Osteocyte (in vitro differentiated cells): ENCODE measurements around the gene TMEM11. TPM values are rescaled to one million over a fixed set of nuclear protein-coding genes. Genes with fewer than 3 reads are reported as not detected.

Source experiments
- DNase-seq: peaks from one replicate; pipeline ENCODE4 v3.0.0; 2021; ENCODE audit warnings: mixed read lengths; ENCODE audit not compliant: unreplicated experiment; ENCODE audit errors: extremely low spot score
- H3K27ac Mint-ChIP-seq: one replicate; pipeline ENCODE4 v1.8.0; 2021; ENCODE audit warnings: mild to moderate bottlenecking, mixed read lengths; ENCODE audit not compliant: unreplicated experiment
- H3K27me3 Mint-ChIP-seq: one replicate; pipeline ENCODE4 v1.8.0; 2021; ENCODE audit warnings: mixed read lengths; ENCODE audit not compliant: unreplicated experiment
- H3K36me3 Mint-ChIP-seq: one replicate; pipeline ENCODE4 v1.8.0; 2021; ENCODE audit warnings: mixed read lengths; ENCODE audit not compliant: unreplicated experiment
- H3K4me1 Mint-ChIP-seq: one replicate; pipeline ENCODE4 v1.8.0; 2021; ENCODE audit warnings: mixed read lengths; ENCODE audit not compliant: unreplicated experiment
- H3K4me3 Mint-ChIP-seq: one replicate; pipeline ENCODE4 v1.8.0; 2021; ENCODE audit warnings: mild to moderate bottlenecking, moderate library complexity, mixed read lengths; ENCODE audit not compliant: unreplicated experiment
- H3K9me3 Mint-ChIP-seq: one replicate; pipeline ENCODE4 v1.8.0; 2021; ENCODE audit warnings: mixed read lengths; ENCODE audit not compliant: unreplicated experiment
- CTCF ChIP-seq: fragments of 200-600 bp; sonication (generic); IDR thresholded peaks from 2 replicates; pipeline ENCODE4 v1.5.0; 2021; ENCODE audit warnings: antibody characterized with exemption, mild to moderate bottlenecking, moderate library complexity
- total RNA-seq: library from RNA; stranded (reverse); gene quantifications from 2 replicates; pipeline ENCODE4 v1.2.1, GENCODE V29; 2021

The TMEM11 gene
- total RNA-seq, 1 donor from 2014 or later = 21.5 TPM

GRCh38 chr17:21191698-21192097 lies 22.3 kb downstream of the TMEM11 start:
- Mint-ChIP-seq H3K27me3 (no peaks in the 10 kb centered on the region), H3K9me3 (no peaks in the 10 kb centered on the region), H3K27ac (no peak overlapping the region), H3K4me3 (no peak overlapping the region), H3K36me3 (peaks cover 9% of the 10 kb centered on the region), H3K4me1 (peaks cover 11% of the 10 kb centered on the region)
- TF ChIP-seq CTCF = no peak
- DNase-seq = no peak

- no peak overlapping the region for H3K27ac Mint-ChIP-seq
- no peaks in the 10 kb centered on the region for H3K27me3 Mint-ChIP-seq
- TF ChIP-seq CTCF = no peak
- H3K4me3 Mint-ChIP-seq = no peak overlapping the region
- H3K36me3 Mint-ChIP-seq = peaks cover 11% of the 10 kb centered on the region
- no peaks in the 10 kb centered on the region for H3K9me3 Mint-ChIP-seq
- H3K4me1 Mint-ChIP-seq = peaks cover 11% of the 10 kb centered on the region
- DNase-seq = no peak
Observed at GRCh38 chr17:21190078-21190477, 23.9 kb downstream of the TMEM11 start.

GRCh38 chr17:21189361-21189760 lies 24.6 kb downstream of the TMEM11 start:
- H3K4me3 Mint-ChIP-seq = no peak overlapping the region
- no peaks in the 10 kb centered on the region for H3K9me3 Mint-ChIP-seq
- no peak for DNase-seq
- H3K27ac Mint-ChIP-seq = no peak overlapping the region
- no peak for TF ChIP-seq CTCF
- no peaks in the 10 kb centered on the region for H3K27me3 Mint-ChIP-seq
- peaks cover 11% of the 10 kb centered on the region for H3K36me3 Mint-ChIP-seq
- peaks cover 4% of the 10 kb centered on the region for H3K4me1 Mint-ChIP-seq

GRCh38 chr17:21186399-21187187 lies 27.4 kb downstream of the TMEM11 start:
- peaks cover 15% of the 10 kb centered on the region for H3K36me3 Mint-ChIP-seq
- no peak overlapping the region for H3K27ac Mint-ChIP-seq
- TF ChIP-seq CTCF = no peak
- H3K4me3 Mint-ChIP-seq = no peak overlapping the region
- H3K4me1 Mint-ChIP-seq = no peaks in the 10 kb centered on the region
- H3K9me3 Mint-ChIP-seq = no peaks in the 10 kb centered on the region
- no peaks in the 10 kb centered on the region for H3K27me3 Mint-ChIP-seq
- DNase-seq = no peak

- H3K4me3 Mint-ChIP-seq = no peak overlapping the region
- no peaks in the 10 kb centered on the region for H3K27me3 Mint-ChIP-seq
- H3K27ac Mint-ChIP-seq = no peak overlapping the region
- H3K9me3 Mint-ChIP-seq = no peaks in the 10 kb centered on the region
- no peaks in the 10 kb centered on the region for H3K4me1 Mint-ChIP-seq
- H3K36me3 Mint-ChIP-seq = peaks cover 11% of the 10 kb centered on the region
- no peak for TF ChIP-seq CTCF
- no peak for DNase-seq
Observed at GRCh38 chr17:21185061-21185460, 28.9 kb downstream of the TMEM11 start.
